Measurements from ENCODE around the gene KCNT1.

The KCNT1 gene

DNA sequence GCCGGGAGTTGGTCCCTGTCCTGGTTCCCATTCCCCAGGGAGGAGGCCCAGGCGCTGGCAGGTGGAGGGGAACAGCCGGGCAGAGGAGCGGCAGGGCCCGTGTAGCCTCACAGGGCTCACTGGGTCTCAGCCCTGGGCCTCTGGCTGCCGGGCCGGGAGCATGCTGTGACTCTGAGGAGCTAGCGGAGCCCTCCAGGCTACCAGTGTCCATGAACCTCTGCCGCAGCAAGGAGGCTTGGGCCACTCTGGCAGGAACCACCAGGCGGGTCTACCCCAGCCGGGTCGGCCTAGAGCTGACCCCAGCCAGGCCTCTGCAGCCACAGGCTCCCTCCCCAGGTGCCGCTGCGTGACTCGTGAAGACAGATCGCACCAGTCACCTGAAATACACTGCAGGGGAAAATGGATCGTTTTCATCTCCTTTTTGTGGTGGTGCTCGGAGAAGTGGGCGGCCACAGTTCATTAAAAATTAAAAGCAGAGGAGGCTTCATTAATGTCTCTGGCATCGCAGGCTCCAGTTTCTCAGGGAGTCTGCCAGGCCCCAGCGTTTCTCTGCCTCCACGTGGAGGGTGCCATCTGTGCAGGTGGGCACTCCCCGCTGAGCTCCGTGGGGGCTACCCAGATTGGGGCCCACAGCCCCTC lies 43.8 kb downstream of the KCNT1 start:
- DNase-seq (ENCODE audit: low read depth): no peak

DNA sequence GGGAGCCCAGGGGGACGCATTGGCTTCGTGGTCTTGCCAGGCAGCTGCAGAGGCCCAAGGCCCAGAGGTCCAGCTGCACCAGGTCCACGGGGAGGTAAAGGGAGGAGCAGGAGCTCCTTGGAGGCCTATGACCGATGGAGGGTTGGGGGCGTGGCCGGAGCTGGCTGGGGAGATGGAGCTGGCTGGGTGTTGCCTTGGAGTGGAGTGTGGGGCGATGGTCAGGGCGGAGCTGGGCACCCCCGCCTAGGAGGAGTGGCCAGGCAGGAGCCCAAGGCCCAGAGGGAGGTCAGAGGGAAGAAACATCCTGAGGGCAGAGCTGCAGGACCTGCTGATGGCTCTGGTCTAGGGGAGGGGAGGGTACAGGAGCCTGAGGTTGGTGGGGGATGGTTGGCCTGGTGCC lies 44.6 kb downstream of the KCNT1 start:
- DNase-seq (ENCODE audit: low read depth): no peak

- no peak for DNase-seq (ENCODE audit: low read depth)
These were observed 45.3 kb downstream of the KCNT1 start for GRCh38 chr9:135747311-135747710.

DNA sequence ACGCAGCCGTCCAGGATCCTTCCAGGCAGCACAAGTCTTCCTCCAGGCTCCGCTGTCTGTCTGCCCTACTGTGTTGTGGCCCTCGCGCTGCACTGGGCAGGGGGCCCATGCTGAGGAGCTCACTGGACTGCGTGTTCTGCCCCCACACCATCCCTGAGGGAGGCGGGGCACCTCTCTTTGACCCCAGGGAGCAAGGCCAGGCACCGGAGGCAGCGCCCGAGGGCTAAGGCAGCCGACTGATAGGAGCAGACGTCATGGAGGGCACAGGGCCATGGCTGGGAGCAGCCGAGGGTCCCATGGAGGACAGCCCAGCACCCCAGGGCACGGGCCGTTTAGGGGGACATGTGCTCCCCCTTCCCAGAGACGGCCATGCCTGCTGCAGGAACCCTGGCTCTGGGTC lies 46.7 kb downstream of the KCNT1 start:
- no peak for DNase-seq (ENCODE audit: low read depth)

DNA sequence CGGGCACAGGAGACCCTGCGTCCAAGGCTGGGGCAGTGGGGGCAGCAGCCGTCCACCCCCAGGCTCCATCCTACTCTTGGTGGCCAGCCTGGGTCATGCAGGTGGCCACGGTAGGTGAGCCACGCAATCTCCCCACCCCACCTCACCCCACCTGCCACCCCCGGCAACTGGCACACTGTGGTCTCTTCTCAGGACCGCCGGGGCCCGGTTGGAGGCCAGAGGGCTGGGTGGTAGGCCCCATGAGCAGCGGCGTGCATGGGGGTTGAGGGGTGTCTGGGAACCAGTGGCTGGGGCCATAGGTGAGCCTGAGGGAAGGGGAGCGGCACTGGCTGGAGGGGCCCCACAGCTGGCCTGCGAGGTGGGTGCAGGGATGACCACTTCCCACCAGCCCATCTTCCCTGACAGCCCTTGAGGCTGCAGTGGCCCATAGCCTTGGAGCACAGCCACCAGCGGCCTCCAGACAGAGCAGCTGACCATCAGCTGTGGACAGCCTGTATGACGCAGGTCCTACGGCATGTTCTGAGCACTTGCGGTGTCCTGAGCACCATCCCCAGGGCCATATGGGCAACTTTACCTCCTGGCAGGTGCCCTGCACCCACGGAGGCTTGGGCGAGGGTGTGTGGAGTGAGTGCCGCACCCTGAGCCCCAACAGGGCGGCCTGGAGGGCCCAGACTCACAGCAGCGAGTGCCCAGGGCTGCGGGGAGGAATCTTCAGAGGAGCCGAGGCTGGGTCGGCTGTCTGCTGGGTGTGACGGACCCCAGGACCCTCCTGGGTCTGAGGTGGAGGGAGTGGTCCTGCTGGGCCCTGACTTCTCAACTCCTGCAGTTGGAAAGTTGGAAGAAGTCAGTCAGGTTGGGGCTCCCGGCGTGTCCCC lies 47.4 kb downstream of the KCNT1 start:
- no peak for DNase-seq (ENCODE audit: low read depth)

DNA sequence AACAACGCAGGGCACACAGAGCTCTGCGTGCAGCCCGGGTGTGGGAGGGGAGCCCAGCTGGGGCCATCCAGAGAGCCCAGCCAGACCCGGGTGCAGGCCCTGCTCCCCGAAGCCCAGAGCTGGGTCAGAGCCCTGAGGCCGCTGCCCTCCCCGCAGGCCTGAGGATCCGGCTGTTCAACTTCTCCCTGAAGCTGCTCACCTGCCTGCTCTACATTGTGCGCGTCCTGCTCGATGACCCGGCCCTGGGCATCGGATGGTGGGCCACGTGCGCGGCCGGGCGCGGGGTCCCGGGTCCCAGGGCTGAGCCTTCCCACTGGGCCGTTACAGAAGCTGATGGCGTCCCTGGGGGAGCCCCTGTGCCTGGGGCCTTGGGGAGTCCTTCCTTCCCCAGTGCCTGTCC lies 48.8 kb downstream of the KCNT1 start:
- DNase-seq (ENCODE audit: low read depth): no peak

- DNase-seq (ENCODE audit: low read depth): no peak
These were observed 49.5 kb downstream of the KCNT1 start for GRCh38 chr9:135751501-135751900.

DNA sequence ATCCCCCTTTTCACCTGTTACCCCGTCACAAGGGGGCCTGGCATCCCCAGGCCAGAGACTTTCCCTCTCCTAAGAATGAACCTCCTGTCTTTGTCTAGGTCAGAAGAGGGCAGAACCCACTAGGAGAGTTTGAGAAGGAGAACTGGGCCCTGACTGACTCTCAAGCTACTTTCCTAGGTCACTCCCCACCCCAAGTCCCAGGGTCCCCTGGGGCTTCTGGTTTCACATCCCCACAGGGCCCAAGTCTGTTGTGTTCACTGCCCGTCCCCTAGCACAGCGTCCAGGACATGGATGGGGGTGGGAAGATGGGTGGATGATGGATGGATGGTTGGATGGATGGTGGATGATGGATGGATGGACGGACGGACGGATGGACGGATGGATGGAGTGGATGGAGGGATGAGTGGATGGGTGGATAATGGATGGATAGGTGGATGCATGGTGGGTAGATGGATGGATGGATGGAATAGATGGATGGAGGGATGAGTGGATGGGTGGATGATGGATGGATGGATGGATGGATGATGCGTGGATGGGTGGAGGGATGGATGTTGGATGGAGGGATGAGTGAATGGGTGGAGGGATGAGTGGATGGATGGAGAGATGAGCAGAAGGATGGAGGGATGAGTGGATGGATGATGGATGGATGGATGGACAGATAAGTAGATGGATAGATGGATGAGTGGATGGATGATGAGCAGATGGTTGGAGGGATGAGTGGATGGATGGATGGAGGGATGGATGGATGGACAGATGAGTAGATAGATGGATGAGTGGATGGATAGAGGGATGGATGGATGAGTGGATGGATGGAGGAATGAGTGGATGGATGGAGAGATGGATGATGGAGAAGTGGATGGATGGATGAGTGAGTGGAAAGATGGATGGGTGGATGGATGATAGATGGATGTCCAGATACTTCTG lies 50.6 kb downstream of the KCNT1 start:
- no peak for DNase-seq (ENCODE audit: low read depth)

DNA sequence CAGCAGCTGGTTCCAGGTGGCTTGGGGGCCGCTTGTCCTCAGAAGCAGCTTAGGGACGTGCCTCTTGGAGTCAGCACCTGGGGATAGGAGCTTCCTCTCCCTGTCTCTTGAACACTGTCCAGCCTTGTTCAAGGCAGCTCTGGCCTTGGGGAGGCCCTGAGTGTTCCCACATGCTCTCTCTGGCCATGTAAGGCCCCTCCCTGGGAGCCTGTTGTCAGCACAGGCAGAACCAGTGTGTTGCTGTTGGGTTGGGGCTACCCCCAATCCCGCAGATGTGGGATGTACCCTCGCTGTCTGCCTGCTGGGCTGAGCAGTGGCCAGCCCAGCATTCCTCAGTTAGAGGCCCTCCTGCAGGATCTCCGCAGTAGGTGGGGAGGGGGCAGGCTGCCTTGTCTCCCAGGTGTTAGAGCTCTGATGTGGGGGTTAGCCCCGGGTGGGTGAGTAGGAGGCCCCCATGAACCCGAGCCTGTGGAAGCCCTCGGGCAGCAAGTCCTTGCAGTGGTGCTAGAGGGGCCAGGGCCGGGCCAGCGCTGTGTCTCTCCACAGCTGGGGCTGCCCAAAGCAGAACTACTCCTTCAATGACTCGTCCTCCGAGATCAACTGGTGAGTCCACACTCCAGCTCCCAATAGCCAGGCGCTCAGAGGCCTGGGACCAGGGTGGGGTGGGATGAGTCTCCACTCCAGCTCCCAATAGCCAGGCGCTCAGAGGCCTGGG lies 51.6 kb downstream of the KCNT1 start:
- no peak for DNase-seq (ENCODE audit: low read depth)

DNA sequence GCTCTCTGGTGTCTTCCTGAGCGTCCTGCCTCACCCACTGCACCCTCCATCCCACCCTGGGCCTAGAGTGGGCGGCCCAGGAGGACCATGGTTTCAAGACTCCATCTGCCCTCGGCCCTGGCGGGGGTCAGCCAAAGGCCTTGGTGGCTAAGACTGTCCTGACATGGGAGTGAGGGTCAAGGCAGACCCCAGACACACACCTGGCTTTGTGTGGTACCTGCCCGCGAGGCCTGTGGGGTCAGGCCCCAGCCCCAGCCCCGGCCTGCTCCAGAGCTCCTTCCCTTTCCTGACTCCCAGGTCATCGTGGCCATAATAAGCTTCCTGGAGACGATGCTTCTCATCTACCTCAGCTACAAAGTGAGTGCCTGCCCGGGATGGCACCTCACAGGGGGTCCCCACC lies 54.6 kb downstream of the KCNT1 start:
- DNase-seq (ENCODE audit: low read depth): no peak

DNA sequence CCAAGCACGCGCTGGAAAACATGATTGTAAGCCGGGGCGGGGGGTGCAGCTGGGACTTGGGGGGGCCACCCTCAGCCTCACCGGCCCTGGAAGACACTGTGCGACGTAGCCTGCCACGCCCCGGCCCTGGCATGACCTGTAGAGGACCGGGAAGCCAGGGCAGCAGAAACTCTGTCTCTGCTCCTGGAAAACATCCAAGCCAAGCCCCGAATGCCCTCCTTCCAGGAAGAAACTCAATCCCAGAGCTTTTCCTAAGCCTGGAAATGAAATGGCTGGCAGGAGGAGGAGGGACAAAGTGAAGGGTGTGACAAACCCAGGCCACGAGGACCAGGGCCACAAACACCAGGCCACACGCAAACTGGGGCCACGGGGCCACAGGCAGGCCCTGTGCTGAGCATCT lies 55.4 kb downstream of the KCNT1 start:
- DNase-seq (ENCODE audit: low read depth): no peak

- no peak for DNase-seq (ENCODE audit: low read depth)
These were observed 56.1 kb downstream of the KCNT1 start for GRCh38 chr9:135758056-135758455.

DNA sequence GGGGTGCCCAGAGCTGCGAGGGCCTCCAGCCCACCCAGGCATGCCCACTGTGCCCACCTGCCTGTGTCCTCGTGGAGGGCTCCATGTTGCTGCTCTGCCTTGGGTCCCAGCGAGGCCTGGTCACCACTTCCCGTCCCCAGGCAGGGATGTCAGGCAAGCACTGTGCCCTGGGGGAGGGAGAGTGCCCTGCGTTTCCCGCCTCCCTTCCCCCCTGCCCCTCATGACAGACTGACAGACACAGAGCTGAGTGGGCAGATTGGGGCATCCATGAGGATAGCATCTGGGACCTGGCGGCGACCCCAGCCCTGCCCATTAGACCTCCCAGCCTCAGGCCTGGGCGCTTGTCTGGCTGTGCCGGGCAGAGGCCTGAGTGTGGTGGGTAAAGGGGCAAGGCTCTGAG lies 56.9 kb downstream of the KCNT1 start:
- no peak for DNase-seq (ENCODE audit: low read depth)

DNA sequence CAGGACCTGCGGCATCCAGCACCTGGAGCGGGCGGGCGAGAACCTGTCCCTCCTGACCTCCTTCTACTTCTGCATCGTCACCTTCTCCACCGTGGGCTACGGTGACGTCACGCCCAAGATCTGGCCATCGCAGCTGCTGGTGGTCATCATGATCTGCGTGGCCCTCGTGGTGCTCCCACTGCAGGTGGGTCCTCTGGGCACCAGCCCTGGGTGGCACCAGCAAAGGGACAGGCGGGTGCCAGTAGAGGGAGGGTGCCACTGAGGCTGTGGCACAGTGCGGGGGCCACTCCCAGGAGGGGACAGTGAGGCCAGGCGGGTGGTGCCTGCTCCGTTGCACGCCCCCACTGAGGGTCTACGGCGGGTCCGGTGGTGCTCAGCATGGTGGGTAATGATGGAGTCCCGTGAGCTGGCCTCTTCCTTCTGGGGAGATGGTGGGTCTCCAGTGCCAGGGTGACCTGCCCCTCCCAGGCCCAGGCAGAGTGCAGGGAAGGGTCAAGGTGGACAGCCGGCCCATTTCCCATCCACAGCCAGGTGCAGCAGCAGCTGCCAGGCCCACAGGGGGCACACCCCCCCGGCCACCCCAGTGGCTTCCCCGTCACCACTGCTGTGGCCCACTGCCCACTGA lies 57.8 kb downstream of the KCNT1 start:
- no peak for DNase-seq (ENCODE audit: low read depth)

DNA sequence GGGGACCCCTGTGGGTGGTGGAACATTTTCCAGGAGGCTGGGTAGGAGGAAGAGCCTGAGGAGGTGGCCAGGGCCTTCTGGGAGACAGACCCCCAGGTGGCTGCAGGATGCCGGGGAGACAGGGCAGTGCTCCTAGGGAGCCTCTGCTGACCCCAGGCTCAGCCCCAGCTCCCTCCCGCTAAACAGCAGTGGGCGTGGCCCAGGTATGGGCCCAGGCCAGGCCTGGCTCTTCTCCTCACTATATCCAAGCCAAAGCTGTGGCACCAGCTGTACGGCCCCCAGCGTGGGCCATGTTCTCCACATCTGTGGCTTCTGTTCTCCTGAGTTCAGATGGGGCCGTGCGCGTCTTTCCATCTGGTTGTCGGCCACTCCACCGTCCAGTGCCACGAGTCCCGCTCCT lies 58.5 kb downstream of the KCNT1 start:
- DNase-seq (ENCODE audit: low read depth): no peak

DNA sequence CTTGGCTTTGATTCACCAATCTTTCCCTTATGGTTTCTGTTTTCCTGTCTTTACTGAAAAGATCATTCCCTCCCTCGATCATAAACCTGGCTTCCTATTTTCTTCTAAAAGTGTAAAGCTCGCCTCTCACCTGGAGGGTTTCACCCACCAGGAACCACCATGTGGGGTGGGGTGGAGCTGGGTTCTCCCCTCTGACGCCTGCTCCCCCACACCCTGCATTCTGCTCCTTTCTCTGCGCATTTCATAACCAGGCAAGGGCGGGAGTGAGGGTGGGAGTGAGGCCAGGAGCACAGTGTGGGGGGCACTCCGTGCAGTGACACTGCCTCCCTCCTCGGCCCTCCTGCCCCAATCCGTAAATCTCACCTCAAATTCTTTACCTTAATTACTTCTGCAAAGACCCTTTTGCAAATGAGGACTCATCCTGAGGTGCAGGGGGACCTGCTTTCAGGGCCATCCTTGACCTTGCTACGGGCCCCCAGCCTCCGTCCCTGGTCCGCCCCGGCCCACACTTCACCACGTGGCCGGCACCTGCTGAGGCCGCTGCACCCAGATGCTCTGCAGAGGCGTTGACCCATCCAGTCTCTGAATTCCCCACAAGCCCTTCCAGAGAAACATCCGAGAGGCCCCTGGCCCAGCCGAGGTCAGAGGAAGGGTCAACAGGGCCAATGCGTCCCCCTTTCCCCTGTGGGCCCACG lies 59.3 kb downstream of the KCNT1 start:
- DNase-seq (ENCODE audit: low read depth): no peak

- no peak for DNase-seq (ENCODE audit: low read depth)
These were observed 59.8 kb downstream of the KCNT1 start for GRCh38 chr9:135761845-135762168.

- DNase-seq (ENCODE audit: low read depth): no peak
These were observed 60.9 kb downstream of the KCNT1 start for GRCh38 chr9:135762921-135763320.

DNA sequence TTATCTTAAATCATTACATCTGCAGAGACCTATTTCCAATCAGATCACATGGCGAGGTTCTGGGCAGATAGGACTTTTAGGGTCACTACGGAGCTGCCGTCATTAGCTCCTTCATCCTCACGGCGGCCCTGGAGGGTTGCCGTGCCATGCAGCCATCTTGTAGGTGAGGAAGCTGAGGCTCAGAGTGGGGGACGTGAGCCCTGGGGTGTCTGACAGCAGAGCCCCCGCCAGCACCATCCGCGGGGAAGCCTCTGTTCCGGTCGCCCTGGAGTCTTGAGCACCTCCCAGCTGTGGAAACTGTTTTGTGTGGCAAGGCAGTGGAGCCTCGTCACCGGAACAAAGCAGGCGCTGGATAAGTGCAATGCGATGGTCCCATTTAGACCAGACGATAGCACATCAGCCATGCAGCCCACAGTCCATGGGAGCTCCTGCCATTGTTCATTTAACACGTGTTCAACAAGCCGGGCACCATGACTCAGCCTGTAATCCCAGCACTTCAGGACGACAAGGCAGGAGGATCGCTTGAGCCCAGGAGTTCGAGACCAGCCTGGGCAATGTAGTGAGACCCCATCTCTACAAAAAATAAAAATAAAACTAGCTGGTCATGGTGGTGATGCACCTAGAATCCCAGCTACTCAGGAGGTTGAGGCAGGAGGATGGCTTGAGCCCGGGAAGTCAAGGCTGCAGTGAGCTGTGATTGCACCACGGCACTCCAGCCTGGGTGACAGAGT lies 61.9 kb downstream of the KCNT1 start:
- no peak for DNase-seq (ENCODE audit: low read depth)

DNA sequence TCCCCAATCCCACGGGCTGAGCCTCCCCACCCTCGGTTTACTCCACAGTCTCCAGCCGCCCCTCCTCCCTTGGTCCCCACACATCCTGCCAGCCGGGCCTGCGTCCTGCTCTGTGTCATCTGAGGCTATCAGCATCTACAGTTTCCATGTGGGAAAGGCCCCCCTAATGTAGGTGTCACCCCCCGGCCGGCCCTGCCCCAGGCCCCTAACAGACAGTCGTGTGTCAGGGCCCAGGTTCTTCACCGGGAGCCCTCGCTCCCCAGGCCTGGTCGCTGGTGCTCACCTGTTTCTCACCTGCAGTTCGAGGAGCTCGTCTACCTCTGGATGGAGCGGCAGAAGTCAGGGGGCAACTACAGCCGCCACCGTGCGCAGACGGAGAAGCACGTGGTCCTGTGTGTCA lies 62.7 kb downstream of the KCNT1 start:
- no peak for DNase-seq (ENCODE audit: low read depth)

All from activated T-cell treated with anti-CD3 and anti-CD28 coated beads for 48 hours (primary cell).